Left lung (tissue), 10 donors: ENCODE measurements around the gene CISD3. TPM values are rescaled to one million over a fixed set of nuclear protein-coding genes. Genes with fewer than 3 reads are reported as not detected.
A peak's percentile ranks its signal among the peaks of the same experiment; 100 is the strongest.

ENCODE experiments used
- ATAC-seq: fragments of 200-7000 bp; cut with Tn5 transposase; one replicate; pipeline ENCODE4 v1.9.1; 2020; ENCODE audit warnings: moderate library complexity
- DNase-seq, 4 donors: peaks; one replicate each; pipeline ENCODE4 v3.0.0-alpha.2; 2013 to 2020
- H3K27ac ChIP-seq, 2 donors: fragments of 200-600 bp; sonication (generic) in 1 of 2; one replicate each; pipeline versions ENCODE4 v1.5.0 to v1.8.0; 2020 to 2021
- H3K27me3 ChIP-seq, 2 donors: fragments of 200-600 bp; sonication (generic) in 1 of 2; one replicate each; pipeline versions ENCODE4 v1.5.0 to v1.8.0; 2020 to 2021
- H3K36me3 ChIP-seq, 2 donors: fragments of 200-600 bp; sonication (generic) in 1 of 2; one replicate each; pipeline versions ENCODE4 v1.5.0 to v1.8.0; 2020 to 2021
- H3K4me1 ChIP-seq, 2 donors: fragments of 200-600 bp; one replicate each; pipeline ENCODE4 v1.8.0; 2021
- H3K4me3 ChIP-seq, 2 donors: fragments of 200-600 bp; sonication (generic) in 1 of 2; one replicate each; pipeline versions ENCODE4 v1.5.0 to v1.8.0; 2020 to 2021; ENCODE audit warnings: mild to moderate bottlenecking in 1 of 2
- H3K9me3 ChIP-seq, 2 donors: fragments of 200-600 bp; sonication (generic) in 1 of 2; one replicate each; pipeline versions ENCODE4 v1.5.0 to v1.8.0; 2020 to 2021
- intact Hi-C, 2 donors: fragments of 100-400 bp; cut with DNase I; formaldehyde crosslinking; loops; one replicate each; pipeline versions ENCODE4 v1.11.2 to v1.14.2; 2022
- polyA plus RNA-seq, 6 donors: library from polyadenylated mRNA; unstranded; fragments of 120-200 nt; gene quantifications; one replicate each; pipeline ENCODE4 v1.2.1, GENCODE V29; 2013; ENCODE audit not compliant: insufficient read length in 6 of 6
- total RNA-seq, 2 donors: library from RNA; stranded (reverse); fragmentation: NEBNext Ultra II Directional; extraction: Animal tissue kit (Norgen Biotek cat#: 25700); gene quantifications; one replicate each; pipeline ENCODE4 v1.2.1, GENCODE V29; 2021
- TF ChIP-seq, protein P1 (sequence below), 2 donors: fragments of 200-600 bp; sonication (generic) in 1 of 2; IDR thresholded peaks; one replicate each; pipeline versions ENCODE4 v1.5.0 to v1.8.0; 2021; ENCODE audit warnings: antibody characterized with exemption in 2 of 2
- donor health status: DM: no; HTN: yes; CAD: no.
- donor health status: DM: no; HTN: no; CAD: no.

The CISD3 gene
- total and polyA plus RNA-seq, 8 donors: 8.6 to 49.2 (median 14.5) TPM

DNA sequence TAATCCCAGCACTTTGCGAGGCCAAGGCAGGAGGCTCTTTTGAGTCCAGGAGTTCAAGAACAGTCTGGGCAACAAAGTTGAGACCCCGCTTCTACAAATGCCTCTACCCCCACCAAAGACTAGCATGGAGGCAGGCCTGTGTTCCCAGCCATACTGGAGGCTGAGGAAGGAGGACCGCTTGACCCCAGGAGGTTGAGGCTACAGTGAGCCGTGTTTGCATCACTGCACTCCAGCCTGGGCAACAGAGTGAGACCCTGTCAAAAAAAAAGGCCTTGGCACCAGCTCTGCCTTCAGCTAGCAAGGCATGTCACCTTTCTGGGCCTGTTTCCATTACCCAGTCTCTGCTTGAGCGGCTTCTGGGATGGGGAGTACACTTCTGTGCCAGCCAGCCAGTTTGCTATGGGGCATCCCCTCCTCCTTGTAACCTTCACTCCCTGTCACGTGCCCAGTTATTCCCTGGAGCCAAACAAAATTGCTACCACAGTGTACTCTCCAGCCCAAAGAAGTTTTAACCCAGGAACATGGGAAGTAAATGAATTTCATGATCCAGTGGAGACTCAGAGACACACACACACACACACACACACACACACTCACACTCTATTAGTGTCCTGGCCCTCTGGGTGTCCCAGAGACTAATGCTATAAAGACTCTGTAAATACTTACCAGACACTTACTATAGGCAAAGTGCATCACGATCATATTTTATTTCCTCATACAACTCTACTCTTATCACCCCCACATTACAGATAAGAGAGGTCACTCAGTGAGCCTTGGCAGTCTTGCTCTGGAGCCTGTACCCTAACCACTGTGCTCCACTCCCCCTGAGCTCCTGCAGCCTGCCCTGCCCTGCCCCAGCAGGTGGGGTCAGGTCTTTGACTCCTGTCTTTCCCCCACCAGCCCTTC, 2.5 kb downstream of the CISD3 start:
- no peak overlapping the region for H3K4me3 ChIP-seq
- TF ChIP-seq, protein P1, sequence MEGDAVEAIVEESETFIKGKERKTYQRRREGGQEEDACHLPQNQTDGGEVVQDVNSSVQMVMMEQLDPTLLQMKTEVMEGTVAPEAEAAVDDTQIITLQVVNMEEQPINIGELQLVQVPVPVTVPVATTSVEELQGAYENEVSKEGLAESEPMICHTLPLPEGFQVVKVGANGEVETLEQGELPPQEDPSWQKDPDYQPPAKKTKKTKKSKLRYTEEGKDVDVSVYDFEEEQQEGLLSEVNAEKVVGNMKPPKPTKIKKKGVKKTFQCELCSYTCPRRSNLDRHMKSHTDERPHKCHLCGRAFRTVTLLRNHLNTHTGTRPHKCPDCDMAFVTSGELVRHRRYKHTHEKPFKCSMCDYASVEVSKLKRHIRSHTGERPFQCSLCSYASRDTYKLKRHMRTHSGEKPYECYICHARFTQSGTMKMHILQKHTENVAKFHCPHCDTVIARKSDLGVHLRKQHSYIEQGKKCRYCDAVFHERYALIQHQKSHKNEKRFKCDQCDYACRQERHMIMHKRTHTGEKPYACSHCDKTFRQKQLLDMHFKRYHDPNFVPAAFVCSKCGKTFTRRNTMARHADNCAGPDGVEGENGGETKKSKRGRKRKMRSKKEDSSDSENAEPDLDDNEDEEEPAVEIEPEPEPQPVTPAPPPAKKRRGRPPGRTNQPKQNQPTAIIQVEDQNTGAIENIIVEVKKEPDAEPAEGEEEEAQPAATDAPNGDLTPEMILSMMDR (IDR thresholded peaks at IDR 0.05): no peak
- peaks cover 0 to 30% of the 10 kb centered on the region in 2 donors for H3K36me3 ChIP-seq
- peak overlapping the region in 1 of 2 donors; percentile 80 for H3K27ac ChIP-seq
- peak; percentile 6 for ATAC-seq
- H3K9me3 ChIP-seq: no peaks in the 10 kb centered on the region
- intact Hi-C loops: no loop called here
- no peak for DNase-seq
- H3K27me3 ChIP-seq: no peaks in the 10 kb centered on the region
- peaks cover 18 to 51% of the 10 kb centered on the region in 2 donors for H3K4me1 ChIP-seq

GRCh38 chr17:38733282-38733981, 3.3 kb downstream of the CISD3 start:
- H3K9me3 ChIP-seq: no peaks in the 10 kb centered on the region
- DNase-seq (no peak), ATAC-seq (no peak)
- intact Hi-C loops: no loop called here
- H3K27me3 ChIP-seq: no peaks in the 10 kb centered on the region
- TF ChIP-seq, protein P1 (IDR thresholded peaks at IDR 0.05): no peak
- peaks cover 18 to 43% of the 10 kb centered on the region in 2 donors for H3K4me1 ChIP-seq
- H3K4me3 ChIP-seq: no peak overlapping the region
- H3K36me3 ChIP-seq: peaks cover 0 to 38% of the 10 kb centered on the region in 2 donors
- H3K27ac ChIP-seq: no peak overlapping the region

GRCh38 chr17:38733982-38734973, 4.1 kb downstream of the CISD3 start:
- no peaks in the 10 kb centered on the region for H3K9me3 ChIP-seq
- no peak for DNase-seq
- H3K4me1 ChIP-seq: peaks cover 18 to 35% of the 10 kb centered on the region in 2 donors
- intact Hi-C loops: no loop called here
- ATAC-seq: no peak
- H3K27me3 ChIP-seq: no peaks in the 10 kb centered on the region
- no peak overlapping the region for H3K27ac ChIP-seq
- TF ChIP-seq, protein P1 (IDR thresholded peaks at IDR 0.05): no peak
- peaks cover 0 to 46% of the 10 kb centered on the region in 2 donors for H3K36me3 ChIP-seq
- H3K4me3 ChIP-seq: no peak overlapping the region

GRCh38 chr17:38735161-38735997, 5.2 kb downstream of the CISD3 start:
- no peaks in the 10 kb centered on the region for H3K27me3 ChIP-seq
- no peak overlapping the region for H3K4me3 ChIP-seq
- H3K27ac ChIP-seq: no peak overlapping the region
- intact Hi-C loops: loop anchor here in 1 of 2 donors (5.0 kb wide), 1 partner anchor 58 kb away; no protein-coding TSS in a partner anchor
- H3K4me1 ChIP-seq: peaks cover 18 to 28% of the 10 kb centered on the region in 2 donors
- DNase-seq: peak in 2 of 4 donors; percentile 53 to 88
- TF ChIP-seq, protein P1 (IDR thresholded peaks at IDR 0.05): peak; percentile 85 to 87
- ATAC-seq: peak; percentile 15
- no peaks in the 10 kb centered on the region for H3K9me3 ChIP-seq
- peaks cover 0 to 54% of the 10 kb centered on the region in 2 donors for H3K36me3 ChIP-seq
